Mammary epithelial cell (primary cell): Measurements from ENCODE around the gene OVCA2.

Experiments
- EZH2 ChIP-seq: IDR thresholded peaks from 2 replicates; pipeline ENCODE4 v1.6.1; 2012; ENCODE audit warnings: low read length, inconsistent platforms, borderline replicate concordance
- TF ChIP-seq, protein P1 (sequence below), 2 donors: IDR thresholded peaks in 1 of 2; conservative IDR thresholded peaks in 1 of 2; 2 replicates each; pipeline ENCODE4 v1.5.1; 2011 to 2012; ENCODE audit warnings: inconsistent platforms in 2 of 2, low read length in 2 of 2, mild to moderate bottlenecking in 2 of 2, control low read depth in 1 of 2, low read depth in 1 of 2; ENCODE audit not compliant: insufficient read depth in 1 of 2; ENCODE audit errors: extremely low read depth in 1 of 2

- TF ChIP-seq, protein P1, sequence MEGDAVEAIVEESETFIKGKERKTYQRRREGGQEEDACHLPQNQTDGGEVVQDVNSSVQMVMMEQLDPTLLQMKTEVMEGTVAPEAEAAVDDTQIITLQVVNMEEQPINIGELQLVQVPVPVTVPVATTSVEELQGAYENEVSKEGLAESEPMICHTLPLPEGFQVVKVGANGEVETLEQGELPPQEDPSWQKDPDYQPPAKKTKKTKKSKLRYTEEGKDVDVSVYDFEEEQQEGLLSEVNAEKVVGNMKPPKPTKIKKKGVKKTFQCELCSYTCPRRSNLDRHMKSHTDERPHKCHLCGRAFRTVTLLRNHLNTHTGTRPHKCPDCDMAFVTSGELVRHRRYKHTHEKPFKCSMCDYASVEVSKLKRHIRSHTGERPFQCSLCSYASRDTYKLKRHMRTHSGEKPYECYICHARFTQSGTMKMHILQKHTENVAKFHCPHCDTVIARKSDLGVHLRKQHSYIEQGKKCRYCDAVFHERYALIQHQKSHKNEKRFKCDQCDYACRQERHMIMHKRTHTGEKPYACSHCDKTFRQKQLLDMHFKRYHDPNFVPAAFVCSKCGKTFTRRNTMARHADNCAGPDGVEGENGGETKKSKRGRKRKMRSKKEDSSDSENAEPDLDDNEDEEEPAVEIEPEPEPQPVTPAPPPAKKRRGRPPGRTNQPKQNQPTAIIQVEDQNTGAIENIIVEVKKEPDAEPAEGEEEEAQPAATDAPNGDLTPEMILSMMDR (conservative IDR thresholded peaks at IDR 0.05 in 1 of 2, IDR thresholded peaks at IDR 0.05 in 1 of 2; ENCODE audit: extremely low read depth in 1 of 2, insufficient read depth in 1 of 2, low read depth in 1 of 2, low read length in 2 of 2), result no peak
- TF ChIP-seq EZH2, result no peak
Measured at GRCh38 chr17:2008332-2009126, 33.3 kb upstream of the OVCA2 start.
